OCI-LY3 (cell line): ENCODE results near the gene RELL1.

Experiments used
- H2AFZ ChIP-seq: fragments of 200-600, 300-600 bp; shearing (Covaris generic); 2 replicates; pipeline ENCODE4 v1.6.0; 2014; ENCODE audit warnings: antibody characterized with exemption, low read depth, low read length
- H3K27ac ChIP-seq: fragments of 200-600, 300-600 bp; sonication (generic); 2 replicates; pipeline ENCODE4 v1.5.1; 2014; ENCODE audit warnings: mild to moderate bottlenecking, low read length, moderate library complexity, mixed read lengths
- H3K27me3 ChIP-seq: fragments of 200-600, 300-600 bp; sonication (generic); 2 replicates; pipeline ENCODE4 v1.6.1; 2014; ENCODE audit warnings: low read depth, low read length, mixed read lengths
- H3K36me3 ChIP-seq: fragments of 200-600, 300-600 bp; sonication (generic); replicated peaks from 2 replicates; pipeline ENCODE3; 2014; ENCODE audit warnings: low read depth, low read length, mixed read lengths
- H3K4me1 ChIP-seq: fragments of 300-600, 200-600 bp; sonication (generic); 2 replicates; pipeline ENCODE4 v1.6.1; 2014; ENCODE audit warnings: low read length, mixed read lengths
- H3K4me2 ChIP-seq: fragments of 200-600, 300-600 bp; sonication (generic); 2 replicates; pipeline ENCODE4 v1.6.1; 2014; ENCODE audit warnings: low read length, mixed read lengths
- H3K4me3 ChIP-seq: fragments of 300-600, 200-600 bp; sonication (generic); 2 replicates; pipeline ENCODE4 v1.5.1; 2014; ENCODE audit warnings: antibody characterized with exemption, mild to moderate bottlenecking, low read length, moderate library complexity
- H3K79me2 ChIP-seq: fragments of 300-600, 200-600 bp; shearing (Covaris generic); 2 replicates; pipeline ENCODE4 v1.6.1; 2014; ENCODE audit warnings: mild to moderate bottlenecking, low read length, mixed read lengths
- H3K9ac ChIP-seq: fragments of 300-600, 200-600 bp; shearing (Covaris generic); 2 replicates; pipeline ENCODE4 v1.6.0; 2014; ENCODE audit warnings: mild to moderate bottlenecking, low read length, moderate library complexity
- H3K9me3 ChIP-seq: fragments of 200-600, 300-600 bp; shearing (Covaris generic); 2 replicates; pipeline ENCODE4 v1.6.1; 2014; ENCODE audit warnings: low read length, mixed read lengths; ENCODE audit not compliant: insufficient read depth
- H4K20me1 ChIP-seq: fragments of 200-600, 300-600 bp; sonication (generic); 2 replicates; pipeline ENCODE4 v1.6.1; 2016; ENCODE audit warnings: low read length, mixed read lengths; ENCODE audit not compliant: insufficient read depth
- CTCF ChIP-seq: fragments of 200-600, 300-600 bp; sonication (generic); IDR thresholded peaks from 2 replicates; pipeline ENCODE4 v1.5.1; 2014; ENCODE audit warnings: antibody characterized with exemption, low read length, low read depth
- EZH2phosphoT487 ChIP-seq: fragments of 200-600 bp; shearing (Covaris generic); IDR thresholded peaks from 2 replicates; pipeline ENCODE4 v1.6.1; 2018; ENCODE audit warnings: antibody characterized with exemption, mixed run types, low read depth

The RELL1 gene

DNA sequence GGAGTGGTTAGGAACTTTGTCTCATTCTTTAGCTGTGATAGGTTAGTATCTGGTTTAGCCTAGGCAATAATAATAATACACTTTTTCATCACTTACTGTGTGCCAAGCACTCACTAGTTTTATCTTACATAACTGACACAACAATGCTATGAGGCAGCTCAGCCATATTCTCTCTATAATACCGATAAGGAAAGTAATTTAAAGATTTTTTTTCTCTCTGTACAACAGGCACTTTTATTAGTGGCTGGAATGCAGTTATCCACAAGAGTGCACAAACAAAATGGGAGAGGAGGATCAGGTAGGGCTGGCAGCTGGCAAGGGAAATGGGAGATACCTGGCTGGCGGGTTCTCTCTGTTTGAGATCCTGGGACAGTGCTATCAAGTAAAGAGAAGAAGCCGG lies 7.6 kb downstream of the RELL1 start:
- Histone ChIP-seq H2AFZ (no peak overlapping the region), H3K27ac (no peak overlapping the region), H3K4me3 (no peak overlapping the region), H3K79me2 (no peaks in the 10 kb centered on the region), H3K4me2 (no peak overlapping the region), H3K9ac (no peak overlapping the region), H4K20me1 (peaks cover 11% of the 10 kb centered on the region), H3K9me3 (no peaks in the 10 kb centered on the region), H3K36me3 (no peaks in the 10 kb centered on the region), H3K27me3 (peaks cover 68% of the 10 kb centered on the region), H3K4me1 (peaks cover 29% of the 10 kb centered on the region)
- TF ChIP-seq EZH2phosphoT487 (no peak), CTCF (no peak)

- Histone ChIP-seq H3K9ac (no peak overlapping the region), H3K27ac (no peak overlapping the region), H2AFZ (no peak overlapping the region), H3K4me3 (no peak overlapping the region), H3K4me1 (peaks cover 13% of the 10 kb centered on the region), H4K20me1 (no peaks in the 10 kb centered on the region), H3K4me2 (peak overlapping the region; percentile 47), H3K9me3 (no peaks in the 10 kb centered on the region), H3K27me3 (peaks cover 74% of the 10 kb centered on the region), H3K79me2 (no peaks in the 10 kb centered on the region), H3K36me3 (no peaks in the 10 kb centered on the region)
- TF ChIP-seq EZH2phosphoT487 = no peak
- TF ChIP-seq CTCF = no peak
These were observed 10.4 kb downstream of the RELL1 start for GRCh38 chr4:37675587-37676290.

- Histone ChIP-seq H3K4me2 (no peak overlapping the region), H3K4me3 (no peak overlapping the region), H3K79me2 (no peaks in the 10 kb centered on the region), H3K4me1 (peaks cover 13% of the 10 kb centered on the region), H3K27ac (no peak overlapping the region), H3K27me3 (peaks cover 66% of the 10 kb centered on the region), H3K9me3 (no peaks in the 10 kb centered on the region), H3K9ac (no peak overlapping the region), H4K20me1 (no peaks in the 10 kb centered on the region), H2AFZ (no peak overlapping the region), H3K36me3 (no peaks in the 10 kb centered on the region)
- no peak for TF ChIP-seq EZH2phosphoT487
- no peak for TF ChIP-seq CTCF
These were observed 11.7 kb downstream of the RELL1 start for GRCh38 chr4:37674439-37674838.

DNA sequence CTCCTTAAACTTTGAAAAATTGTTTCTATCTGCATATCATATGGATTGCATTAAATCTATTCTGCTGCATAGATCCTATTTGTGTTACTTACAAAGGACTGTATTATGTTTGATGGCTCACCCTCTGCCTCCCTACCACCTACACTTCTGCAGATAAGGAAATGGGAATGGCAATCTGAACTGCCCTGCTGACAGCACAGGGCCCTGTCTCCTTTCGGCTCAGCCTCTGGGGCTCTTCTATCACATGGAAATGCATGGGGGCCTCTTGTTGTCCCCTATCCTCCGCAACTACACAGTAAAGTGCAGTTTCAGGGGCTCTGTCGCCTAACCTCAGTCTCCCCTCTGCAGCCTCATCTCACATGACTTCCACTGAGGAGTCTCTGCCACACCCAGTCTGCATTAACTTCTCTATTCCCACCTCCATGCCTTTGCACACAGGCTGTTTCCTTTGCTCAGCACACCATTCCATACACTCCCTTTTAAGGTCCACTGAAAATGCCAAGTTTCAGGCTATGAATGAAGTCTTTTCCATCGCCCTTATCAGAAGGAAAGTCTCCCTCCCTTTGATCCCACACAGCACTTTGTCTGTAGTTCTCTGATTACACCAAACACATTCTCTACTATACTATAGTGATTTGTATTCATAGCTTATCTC lies 12.5 kb downstream of the RELL1 start:
- TF ChIP-seq EZH2phosphoT487 (no peak), CTCF (no peak)
- Histone ChIP-seq H3K79me2 (no peaks in the 10 kb centered on the region), H3K4me1 (peaks cover 13% of the 10 kb centered on the region)

More for the DNA sequence above, 12.5 kb downstream of the RELL1 start:
- Histone ChIP-seq H4K20me1 (no peaks in the 10 kb centered on the region), H3K36me3 (no peaks in the 10 kb centered on the region), H3K9ac (no peak overlapping the region), H3K4me3 (no peak overlapping the region), H3K9me3 (no peaks in the 10 kb centered on the region), H3K27me3 (peaks cover 58% of the 10 kb centered on the region), H2AFZ (no peak overlapping the region), H3K27ac (no peak overlapping the region), H3K4me2 (no peak overlapping the region)
